GM23338 (cell line): Measurements from ENCODE around the gene SMAD1.

Experiments used
- CREB1 ChIP-seq: fragments of 250-450 bp; sonication (Bioruptor Pico); IDR thresholded peaks from 2 replicates; pipeline ENCODE4 v1.5.0; 2020; ENCODE audit warnings: low read depth, mild to moderate bottlenecking, moderate library complexity
- EZH2 ChIP-seq: fragments of 200-600 bp; sonication (generic); IDR thresholded peaks from one replicate; pipeline ENCODE4 v1.8.0; 2017; ENCODE audit warnings: antibody characterized with exemption, mild to moderate bottlenecking, low read depth; ENCODE audit not compliant: unreplicated experiment
- EZH2phosphoT487 ChIP-seq: fragments of 200-600 bp; sonication (generic); IDR thresholded peaks from one replicate; pipeline ENCODE4 v1.8.1; 2018; ENCODE audit warnings: antibody characterized with exemption; ENCODE audit not compliant: unreplicated experiment
- POLR2AphosphoS5 ChIP-seq: IDR thresholded peaks from 2 replicates; pipeline ENCODE4 v1.6.1; 2016; ENCODE audit warnings: antibody characterized with exemption, low read depth
- ZNF114 ChIP-seq: fragments of 250-450 bp; sonication (Bioruptor Pico); IDR thresholded peaks from 2 replicates; pipeline ENCODE4 v1.5.0; 2020; ENCODE audit warnings: mild to moderate bottlenecking, moderate library complexity
- TF ChIP-seq, protein P1 (sequence below), 2 experiments: fragments of 200-600 bp in 1 of 2; sonication (generic) in 1 of 2; conservative IDR thresholded peaks; 2 replicates each; pipeline versions ENCODE4 v1.5.1 to v1.6.1; 2016 to 2017; ENCODE audit warnings: antibody characterized with exemption in 2 of 2, low read depth in 2 of 2, mild to moderate bottlenecking in 2 of 2, moderate library complexity in 1 of 2

DNA sequence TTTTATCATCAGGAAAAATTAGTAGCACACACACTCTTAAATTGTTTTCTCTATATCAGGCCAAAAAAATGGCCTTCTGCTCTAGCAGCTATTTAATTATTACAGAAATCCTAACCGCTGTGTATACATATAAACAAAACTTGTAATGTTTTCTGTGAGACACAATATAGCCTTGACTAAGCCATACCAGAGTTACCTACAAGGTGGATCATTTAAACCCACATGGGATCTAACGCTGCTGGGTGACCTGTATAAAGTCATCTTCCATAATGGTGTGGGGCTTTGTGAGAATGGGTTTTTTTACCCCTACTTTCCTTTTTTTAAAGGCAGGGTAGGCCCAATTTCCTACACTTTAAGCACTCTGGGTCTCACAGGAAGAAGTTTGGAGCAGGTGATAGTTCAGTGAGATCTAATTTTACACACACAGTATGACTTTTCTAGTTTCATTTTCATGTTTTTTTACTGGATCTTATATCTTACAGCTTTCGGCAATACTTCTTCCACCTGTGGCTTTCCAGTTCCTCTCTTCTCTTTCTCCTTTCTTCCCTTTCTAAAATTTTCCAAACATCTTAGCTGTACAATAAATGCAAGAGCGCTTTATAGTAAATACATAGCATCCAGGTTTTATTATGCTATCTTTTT, 70.6 kb downstream of the SMAD1 start:
- no peak for TF ChIP-seq POLR2AphosphoS5
- TF ChIP-seq, protein P1, sequence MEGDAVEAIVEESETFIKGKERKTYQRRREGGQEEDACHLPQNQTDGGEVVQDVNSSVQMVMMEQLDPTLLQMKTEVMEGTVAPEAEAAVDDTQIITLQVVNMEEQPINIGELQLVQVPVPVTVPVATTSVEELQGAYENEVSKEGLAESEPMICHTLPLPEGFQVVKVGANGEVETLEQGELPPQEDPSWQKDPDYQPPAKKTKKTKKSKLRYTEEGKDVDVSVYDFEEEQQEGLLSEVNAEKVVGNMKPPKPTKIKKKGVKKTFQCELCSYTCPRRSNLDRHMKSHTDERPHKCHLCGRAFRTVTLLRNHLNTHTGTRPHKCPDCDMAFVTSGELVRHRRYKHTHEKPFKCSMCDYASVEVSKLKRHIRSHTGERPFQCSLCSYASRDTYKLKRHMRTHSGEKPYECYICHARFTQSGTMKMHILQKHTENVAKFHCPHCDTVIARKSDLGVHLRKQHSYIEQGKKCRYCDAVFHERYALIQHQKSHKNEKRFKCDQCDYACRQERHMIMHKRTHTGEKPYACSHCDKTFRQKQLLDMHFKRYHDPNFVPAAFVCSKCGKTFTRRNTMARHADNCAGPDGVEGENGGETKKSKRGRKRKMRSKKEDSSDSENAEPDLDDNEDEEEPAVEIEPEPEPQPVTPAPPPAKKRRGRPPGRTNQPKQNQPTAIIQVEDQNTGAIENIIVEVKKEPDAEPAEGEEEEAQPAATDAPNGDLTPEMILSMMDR (conservative IDR thresholded peaks at IDR 0.05; ENCODE audit: low read depth in 2 of 2): no peak
- no peak for TF ChIP-seq EZH2
- no peak for TF ChIP-seq ZNF114 (CRISPR knock-in tag)
- no peak for TF ChIP-seq CREB1 (CRISPR knock-in tag)
- no peak for TF ChIP-seq EZH2phosphoT487
